OCI-M1 (cell line): Measurements from ENCODE around the gene PCDHA5.
"Not testable (repeated sequence)": the region's sequence is repeated elsewhere in the genome, so short reads cannot be mapped to it uniquely, and the experiment has no call there.

Source experiments
- DNase-seq: peaks from one replicate; lab custom pipeline; 2025; lab: John Stamatoyannopoulos, UW

The PCDHA5 gene

GRCh38 chr5:140821375-140822280, at the start of gene PCDHA5:
Gene PCDHA5, plus strand, starts transcription at chr5:140821613.
- peak; percentile 17 for DNase-seq

GRCh38 chr5:140780512-140780911, 40.9 kb upstream of the PCDHA5 start:
- no peak for DNase-seq

DNA sequence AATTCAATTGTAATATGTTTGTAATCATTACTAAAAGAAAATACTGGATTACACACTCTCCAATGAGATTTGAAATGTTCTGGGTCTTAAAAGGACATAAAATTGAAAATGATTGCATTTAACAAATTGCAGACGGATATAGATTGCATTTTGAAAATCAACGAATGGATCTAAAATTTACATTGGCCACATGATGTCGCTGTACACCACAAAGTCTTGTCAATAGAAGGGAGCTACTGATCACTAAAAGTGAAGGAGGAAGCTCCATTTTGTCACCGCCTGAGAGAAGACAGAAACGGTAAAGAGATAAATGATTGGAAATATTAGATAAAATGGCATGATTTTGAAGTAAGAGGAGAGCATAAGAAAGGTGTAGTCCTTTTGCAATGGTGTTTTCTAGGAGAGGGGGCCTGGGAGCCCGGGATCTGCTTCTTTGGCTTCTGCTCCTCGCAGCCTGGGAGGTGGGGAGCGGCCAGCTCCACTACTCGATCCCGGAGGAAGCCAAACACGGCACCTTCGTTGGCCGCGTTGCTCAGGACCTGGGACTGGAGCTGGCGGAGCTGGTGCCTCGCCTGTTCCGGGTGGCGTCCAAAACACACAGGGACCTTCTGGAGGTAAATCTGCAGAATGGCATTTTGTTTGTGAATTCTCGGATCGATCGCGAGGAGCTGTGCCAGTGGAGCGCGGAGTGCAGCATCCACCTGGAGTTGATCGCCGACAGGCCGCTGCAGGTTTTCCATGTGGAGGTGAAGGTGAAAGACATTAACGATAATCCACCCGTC, 35.3 kb upstream of the PCDHA5 start, which contains the start of gene PCDHA1:
TSS of gene PCDHA1 (plus strand) at position 236 of the 782 bp plus-strand sequence.
- peak; percentile 62 for DNase-seq

- not testable (repeated sequence) for DNase-seq
Measured at GRCh38 chr5:140787422-140787821, 34.0 kb upstream of the PCDHA5 start.

DNA sequence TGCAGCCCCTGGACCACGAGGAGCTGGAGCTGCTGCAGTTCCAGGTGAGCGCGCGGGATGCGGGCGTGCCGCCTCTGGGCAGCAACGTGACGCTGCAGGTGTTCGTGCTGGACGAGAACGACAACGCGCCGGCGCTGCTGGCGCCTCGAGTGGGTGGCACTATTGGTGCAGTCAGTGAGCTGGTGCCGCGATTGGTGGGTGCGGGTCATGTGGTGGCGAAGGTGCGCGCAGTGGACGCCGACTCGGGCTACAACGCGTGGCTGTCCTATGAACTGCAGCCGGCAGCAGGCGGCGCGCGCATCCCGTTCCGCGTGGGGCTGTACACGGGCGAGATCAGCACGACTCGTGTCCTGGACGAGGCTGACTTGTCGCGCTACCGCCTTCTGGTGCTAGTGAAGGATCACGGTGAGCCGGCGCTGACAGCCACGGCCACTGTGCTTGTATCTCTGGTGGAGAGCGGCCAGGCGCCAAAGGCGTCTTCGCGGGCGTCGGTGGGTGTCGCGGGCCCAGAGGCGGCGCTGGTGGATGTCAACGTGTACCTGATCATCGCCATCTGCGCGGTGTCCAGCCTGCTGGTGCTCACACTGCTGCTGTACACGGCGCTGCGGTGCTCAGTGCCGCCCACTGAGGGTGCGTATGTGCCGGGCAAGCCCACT, 33.4 kb upstream of the PCDHA5 start:
- DNase-seq = not testable (repeated sequence)

DNA sequence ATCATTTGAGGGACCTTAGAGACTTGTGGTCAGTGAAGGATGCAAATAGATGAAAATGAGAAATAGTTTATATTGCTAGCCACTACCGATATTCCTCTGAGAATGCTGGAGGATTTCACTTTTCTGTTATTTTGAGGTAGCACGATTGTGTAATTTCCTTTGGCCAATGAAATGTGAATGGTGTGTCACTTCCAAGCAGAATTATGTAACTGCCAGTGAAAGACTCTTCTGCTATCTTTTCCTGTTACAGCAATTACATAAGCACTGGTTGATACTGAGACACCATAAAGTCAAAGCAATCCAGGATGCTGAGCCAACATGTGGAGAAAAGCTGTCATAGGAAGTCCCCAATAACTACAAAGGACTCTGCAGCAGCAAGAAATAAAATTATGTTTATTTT, 30.3 kb upstream of the PCDHA5 start:
- DNase-seq = peak; percentile 33

GRCh38 chr5:140794595-140795258, 26.7 kb upstream of the PCDHA5 start, which contains the start of gene PCDHA2:
Gene PCDHA2, plus strand, starts transcription at chr5:140794852.
- DNase-seq = no peak

- DNase-seq = no peak
Measured at GRCh38 chr5:140795259-140795641, 26.2 kb upstream of the PCDHA5 start.

DNA sequence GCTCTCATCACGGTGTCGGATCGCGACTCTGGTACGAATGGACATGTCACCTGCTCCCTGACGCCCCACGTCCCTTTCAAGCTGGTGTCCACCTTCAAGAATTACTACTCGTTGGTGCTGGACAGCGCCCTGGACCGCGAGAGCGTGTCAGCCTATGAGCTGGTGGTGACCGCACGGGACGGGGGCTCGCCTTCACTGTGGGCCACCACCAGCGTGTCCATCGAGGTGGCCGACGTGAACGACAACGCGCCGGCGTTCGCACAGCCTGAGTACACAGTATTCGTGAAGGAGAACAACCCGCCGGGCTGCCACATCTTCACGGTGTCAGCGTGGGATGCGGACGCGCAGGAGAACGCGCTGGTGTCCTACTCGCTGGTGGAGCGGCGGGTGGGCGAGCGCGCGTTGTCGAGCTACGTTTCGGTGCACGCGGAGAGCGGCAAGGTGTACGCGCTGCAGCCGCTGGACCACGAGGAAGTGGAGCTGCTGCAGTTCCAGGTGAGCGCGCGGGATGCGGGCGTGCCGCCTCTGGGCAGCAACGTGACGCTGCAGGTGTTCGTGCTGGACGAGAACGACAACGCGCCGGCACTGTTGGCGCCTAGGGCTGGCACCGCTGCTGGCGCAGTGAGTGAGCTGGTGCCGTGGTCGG, 25.2 kb upstream of the PCDHA5 start:
- DNase-seq = not testable (repeated sequence)

DNA sequence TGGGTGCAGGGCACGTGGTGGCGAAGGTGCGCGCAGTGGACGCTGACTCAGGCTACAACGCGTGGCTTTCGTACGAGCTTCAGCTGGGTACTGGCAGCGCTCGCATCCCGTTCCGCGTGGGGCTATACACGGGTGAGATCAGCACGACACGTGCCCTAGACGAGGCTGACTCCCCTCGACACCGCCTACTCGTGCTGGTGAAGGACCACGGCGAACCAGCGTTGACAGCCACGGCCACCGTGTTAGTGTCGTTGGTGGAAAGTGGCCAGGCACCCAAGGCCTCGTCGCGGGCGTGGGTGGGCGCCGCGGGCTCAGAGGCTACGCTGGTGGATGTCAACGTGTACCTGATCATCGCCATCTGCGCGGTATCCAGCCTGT, 24.7 kb upstream of the PCDHA5 start:
- no peak for DNase-seq

GRCh38 chr5:140800816-140801493, 20.5 kb upstream of the PCDHA5 start, which contains the start of gene PCDHA3:
Gene PCDHA3, plus strand, starts transcription at chr5:140801057.
- DNase-seq = no peak

- no peak for DNase-seq
Measured at GRCh38 chr5:140801494-140801841, 19.9 kb upstream of the PCDHA5 start.

- DNase-seq = not testable (repeated sequence)
Measured at GRCh38 chr5:140802381-140802780, 19.0 kb upstream of the PCDHA5 start.

- DNase-seq = no peak
Measured at GRCh38 chr5:140802781-140803271, 18.6 kb upstream of the PCDHA5 start.

GRCh38 chr5:140806834-140807775, 14.3 kb upstream of the PCDHA5 start, which contains the start of gene PCDHA4:
Gene PCDHA4, plus strand, starts transcription at chr5:140807068.
- DNase-seq = peak; percentile 8

- not testable (repeated sequence) for DNase-seq
Measured at GRCh38 chr5:140808241-140808888, 13.0 kb upstream of the PCDHA5 start.

- no peak for DNase-seq
Measured at GRCh38 chr5:140808889-140809291, 12.5 kb upstream of the PCDHA5 start.

GRCh38 chr5:140822281-140822629, 842 bp downstream of the PCDHA5 start:
- DNase-seq = no peak

DNA sequence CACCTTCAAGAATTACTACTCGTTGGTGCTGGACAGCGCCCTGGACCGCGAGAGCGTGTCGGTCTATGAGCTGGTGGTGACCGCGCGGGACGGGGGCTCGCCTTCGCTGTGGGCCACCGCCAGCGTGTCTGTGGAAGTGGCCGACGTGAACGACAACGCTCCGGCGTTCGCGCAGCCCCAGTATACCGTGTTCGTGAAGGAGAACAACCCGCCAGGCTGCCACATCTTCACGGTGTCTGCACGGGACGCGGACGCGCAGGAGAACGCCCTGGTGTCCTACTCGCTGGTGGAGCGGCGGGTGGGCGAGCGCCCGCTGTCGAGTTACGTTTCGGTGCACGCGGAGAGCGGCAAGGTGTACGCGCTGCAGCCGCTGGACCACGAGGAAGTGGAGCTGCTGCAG, 1.6 kb downstream of the PCDHA5 start:
- DNase-seq = not testable (repeated sequence)
